Measurements from ENCODE around the gene SEZ6L.

Gene SEZ6L

GRCh38 chr22:26310616-26311015, 141.4 kb downstream of the SEZ6L start:
- Mint-ChIP-seq H3K27ac (no peak overlapping the region), H3K9me3 (no peaks in the 10 kb centered on the region), H3K36me3 (no peaks in the 10 kb centered on the region), H3K4me1 (no peaks in the 10 kb centered on the region), H3K27me3 (peaks cover 34 to 38% of the 10 kb centered on the region in 2 donors), H3K4me3 (no peak overlapping the region)
- ATAC-seq (replicated peaks) (no peak), DNase-seq (no peak)

- H3K27ac Mint-ChIP-seq, result no peak overlapping the region
Measured at GRCh38 chr22:26313291-26313690, 144.0 kb downstream of the SEZ6L start.

GRCh38 chr22:26314171-26314570, 144.9 kb downstream of the SEZ6L start:
- Mint-ChIP-seq H3K27me3 (peaks cover 19 to 21% of the 10 kb centered on the region in 2 donors), H3K4me1 (no peaks in the 10 kb centered on the region), H3K36me3 (no peaks in the 10 kb centered on the region), H3K4me3 (no peak overlapping the region), H3K9me3 (no peaks in the 10 kb centered on the region), H3K27ac (no peak overlapping the region)
- no peak for DNase-seq
- no peak for ATAC-seq (replicated peaks)

More at GRCh38 chr22:26313291-26313690, 144.0 kb downstream of the SEZ6L start:
- H3K36me3 Mint-ChIP-seq, result no peaks in the 10 kb centered on the region
- no peaks in the 10 kb centered on the region for H3K4me1 Mint-ChIP-seq
- ATAC-seq (replicated peaks), result no peak
- no peak overlapping the region for H3K4me3 Mint-ChIP-seq
- DNase-seq, result no peak
- no peaks in the 10 kb centered on the region for H3K9me3 Mint-ChIP-seq
- peaks cover 20 to 23% of the 10 kb centered on the region in 2 donors for H3K27me3 Mint-ChIP-seq

GRCh38 chr22:26314656-26315055, 145.4 kb downstream of the SEZ6L start:
- H3K36me3 Mint-ChIP-seq, result no peaks in the 10 kb centered on the region
- no peak overlapping the region for H3K27ac Mint-ChIP-seq

GRCh38 chr22:26316732-26317285, 147.5 kb downstream of the SEZ6L start:
- DNase-seq (no peak), ATAC-seq (replicated peaks) (no peak)
- Mint-ChIP-seq H3K27me3 (peaks cover 17 to 25% of the 10 kb centered on the region in 2 donors), H3K4me1 (no peaks in the 10 kb centered on the region), H3K4me3 (no peak overlapping the region), H3K36me3 (no peaks in the 10 kb centered on the region), H3K9me3 (no peaks in the 10 kb centered on the region), H3K27ac (no peak overlapping the region)

More at GRCh38 chr22:26314656-26315055, 145.4 kb downstream of the SEZ6L start:
- Mint-ChIP-seq H3K9me3 (no peaks in the 10 kb centered on the region), H3K27me3 (peaks cover 21 to 22% of the 10 kb centered on the region in 2 donors), H3K4me3 (no peak overlapping the region), H3K4me1 (no peaks in the 10 kb centered on the region)
- no peak for DNase-seq
- ATAC-seq (replicated peaks), result no peak

GRCh38 chr22:26318975-26319374, 149.7 kb downstream of the SEZ6L start:
- ATAC-seq (replicated peaks) (no peak), DNase-seq (no peak)
- Mint-ChIP-seq H3K36me3 (no peaks in the 10 kb centered on the region), H3K27me3 (peaks cover 17 to 22% of the 10 kb centered on the region in 2 donors), H3K4me3 (no peak overlapping the region), H3K27ac (no peak overlapping the region), H3K4me1 (no peaks in the 10 kb centered on the region), H3K9me3 (no peaks in the 10 kb centered on the region)

GRCh38 chr22:26320447-26320846, 151.2 kb downstream of the SEZ6L start:
- H3K27ac Mint-ChIP-seq, result no peak overlapping the region
- no peaks in the 10 kb centered on the region for H3K4me1 Mint-ChIP-seq
- DNase-seq, result no peak
- H3K4me3 Mint-ChIP-seq, result no peak overlapping the region
- H3K9me3 Mint-ChIP-seq, result no peaks in the 10 kb centered on the region
- H3K27me3 Mint-ChIP-seq, result peaks cover 21 to 32% of the 10 kb centered on the region in 2 donors
- no peak for ATAC-seq (replicated peaks)
- H3K36me3 Mint-ChIP-seq, result no peaks in the 10 kb centered on the region

GRCh38 chr22:26321469-26321913, 152.2 kb downstream of the SEZ6L start:
- H3K27ac Mint-ChIP-seq, result no peak overlapping the region
- peaks cover 21 to 33% of the 10 kb centered on the region in 2 donors for H3K27me3 Mint-ChIP-seq
- H3K9me3 Mint-ChIP-seq, result no peaks in the 10 kb centered on the region
- DNase-seq, result no peak
- no peak for ATAC-seq (replicated peaks)
- no peak overlapping the region for H3K4me3 Mint-ChIP-seq
- H3K4me1 Mint-ChIP-seq, result no peaks in the 10 kb centered on the region
- no peaks in the 10 kb centered on the region for H3K36me3 Mint-ChIP-seq

GRCh38 chr22:26322179-26322905, 153.1 kb downstream of the SEZ6L start:
- H3K27ac Mint-ChIP-seq, result no peak overlapping the region
- H3K27me3 Mint-ChIP-seq, result peaks cover 24 to 36% of the 10 kb centered on the region in 2 donors
- no peak overlapping the region for H3K4me3 Mint-ChIP-seq
- no peaks in the 10 kb centered on the region for H3K4me1 Mint-ChIP-seq
- DNase-seq, result no peak
- ATAC-seq (replicated peaks), result no peak
- no peaks in the 10 kb centered on the region for H3K36me3 Mint-ChIP-seq
- H3K9me3 Mint-ChIP-seq, result no peaks in the 10 kb centered on the region

GRCh38 chr22:26323013-26323412, 153.8 kb downstream of the SEZ6L start:
- DNase-seq (no peak), ATAC-seq (replicated peaks) (no peak)
- Mint-ChIP-seq H3K27me3 (peaks cover 29 to 40% of the 10 kb centered on the region in 2 donors), H3K4me1 (no peaks in the 10 kb centered on the region), H3K9me3 (no peaks in the 10 kb centered on the region), H3K4me3 (no peak overlapping the region), H3K36me3 (no peaks in the 10 kb centered on the region), H3K27ac (no peak overlapping the region)

- DNase-seq (no peak), ATAC-seq (replicated peaks) (no peak)
- Mint-ChIP-seq H3K27ac (no peak overlapping the region), H3K27me3 (peaks cover 32 to 37% of the 10 kb centered on the region in 2 donors), H3K4me1 (no peaks in the 10 kb centered on the region), H3K36me3 (no peaks in the 10 kb centered on the region), H3K4me3 (no peak overlapping the region), H3K9me3 (no peaks in the 10 kb centered on the region)
Measured at GRCh38 chr22:26324150-26324549, 154.9 kb downstream of the SEZ6L start.

GRCh38 chr22:26325641-26326040, 156.4 kb downstream of the SEZ6L start:
- Mint-ChIP-seq H3K9me3 (no peaks in the 10 kb centered on the region), H3K36me3 (no peaks in the 10 kb centered on the region), H3K27ac (no peak overlapping the region), H3K4me3 (no peak overlapping the region), H3K4me1 (no peaks in the 10 kb centered on the region), H3K27me3 (peaks cover 27 to 28% of the 10 kb centered on the region in 2 donors)
- ATAC-seq (replicated peaks) (no peak), DNase-seq (no peak)

- ATAC-seq (replicated peaks) (no peak), DNase-seq (no peak)
- no peak overlapping the region for H3K27ac Mint-ChIP-seq
Measured at GRCh38 chr22:26326803-26327202, 157.5 kb downstream of the SEZ6L start.

GRCh38 chr22:26327306-26327705, 158.0 kb downstream of the SEZ6L start:
- DNase-seq (no peak), ATAC-seq (replicated peaks) (no peak)
- peaks cover 27% of the 10 kb centered on the region in 2 donors for H3K27me3 Mint-ChIP-seq
- H3K27ac Mint-ChIP-seq, result no peak overlapping the region
- no peaks in the 10 kb centered on the region for H3K9me3 Mint-ChIP-seq
- H3K4me3 Mint-ChIP-seq, result no peak overlapping the region
- H3K36me3 Mint-ChIP-seq, result no peaks in the 10 kb centered on the region
- H3K4me1 Mint-ChIP-seq, result no peaks in the 10 kb centered on the region

More at GRCh38 chr22:26326803-26327202, 157.5 kb downstream of the SEZ6L start:
- no peak overlapping the region for H3K4me3 Mint-ChIP-seq
- peaks cover 27% of the 10 kb centered on the region in 2 donors for H3K27me3 Mint-ChIP-seq
- no peaks in the 10 kb centered on the region for H3K4me1 Mint-ChIP-seq
- no peaks in the 10 kb centered on the region for H3K9me3 Mint-ChIP-seq
- no peaks in the 10 kb centered on the region for H3K36me3 Mint-ChIP-seq

GRCh38 chr22:26328221-26328620, 159.0 kb downstream of the SEZ6L start:
- Mint-ChIP-seq H3K36me3 (no peaks in the 10 kb centered on the region), H3K4me3 (no peak overlapping the region), H3K4me1 (no peaks in the 10 kb centered on the region), H3K9me3 (no peaks in the 10 kb centered on the region), H3K27ac (no peak overlapping the region), H3K27me3 (peaks cover 32 to 33% of the 10 kb centered on the region in 2 donors)
- ATAC-seq (replicated peaks), result no peak
- no peak for DNase-seq

Measured in stimulated activated naive B cell treated with anti-CD40 and anti-IgM and Interleukin-4, amounts not matched to agents 10 μg/mL and 1 μg/mL and 100 μg/mL, for 72 hours (primary cell).